ENCODE results near the gene FGFBP1. TPM values are rescaled to one million over a fixed set of nuclear protein-coding genes. Genes with fewer than 3 reads are reported as not detected.

The FGFBP1 gene
- polyA plus RNA-seq (ENCODE audit: insufficient read length in 10 of 10) = under 1 TPM in 4 of 10 donors, not detected in 6; 0.12 to 0.25 (median 0.19) TPM
- long read RNA-seq, donor 1 = 0 reads
- long read RNA-seq, donor 2 = 0 reads
- long read RNA-seq, donor 3 = 0 reads
- long read RNA-seq, donor 4 = 0 reads
- long read RNA-seq, donor 5 = 0 reads
- long read RNA-seq, donor 6 = 0 reads
- long read RNA-seq, donor 7 = 0 reads
- long read RNA-seq, donor 8 = 0 reads
- long read RNA-seq, donor 9 = 0 reads

DNA sequence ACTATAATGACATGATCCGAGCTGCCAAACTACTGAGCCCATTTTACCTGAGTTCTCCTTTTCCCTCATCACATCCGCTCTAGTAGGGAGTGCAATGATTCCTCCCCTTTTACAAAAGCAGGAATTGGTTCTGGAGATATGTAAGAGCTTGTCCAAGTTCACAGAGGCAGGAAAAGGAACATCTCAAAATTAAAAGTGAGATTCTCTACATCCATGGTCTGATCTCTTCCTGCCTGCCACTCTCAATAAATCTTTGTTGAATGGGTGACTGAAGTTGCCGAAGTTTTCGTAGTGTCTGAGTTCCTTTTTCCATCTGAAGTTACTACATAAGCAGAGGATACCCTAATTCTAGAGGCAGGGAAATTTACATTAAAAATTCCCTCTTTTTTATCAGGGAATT, at the start of gene FGFBP1:
FGFBP1 (minus strand) TSS at position 101 of the 400 bp plus-strand sequence. CDS start 2,108 bp downstream, outside the sequence.
- no peak for DNase-seq

GRCh38 chr4:15988222-15988621, 49.7 kb upstream of the FGFBP1 start:
- no peak for DNase-seq

GRCh38 chr4:15986907-15987306, 48.4 kb upstream of the FGFBP1 start:
- DNase-seq = no peak

DNA sequence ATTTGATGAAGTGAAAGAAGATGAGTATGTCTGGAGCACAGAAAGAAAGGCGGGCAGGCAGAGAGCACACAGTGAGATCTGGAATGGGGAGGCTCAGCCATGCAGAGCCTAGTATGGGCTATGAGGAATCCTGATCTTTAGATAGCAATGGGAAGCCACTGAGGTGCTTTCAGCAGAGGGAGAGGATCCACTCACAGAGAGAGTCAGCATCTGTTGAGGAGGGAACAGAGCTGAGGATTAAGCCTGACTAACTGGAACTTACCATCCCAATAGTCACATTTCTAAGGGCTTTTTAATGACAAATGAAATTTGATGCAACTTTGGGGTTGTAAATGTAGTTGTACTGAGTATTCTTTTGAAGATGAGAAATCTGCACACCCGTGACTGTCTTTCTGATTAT, 45.1 kb upstream of the FGFBP1 start:
- no peak for DNase-seq

DNA sequence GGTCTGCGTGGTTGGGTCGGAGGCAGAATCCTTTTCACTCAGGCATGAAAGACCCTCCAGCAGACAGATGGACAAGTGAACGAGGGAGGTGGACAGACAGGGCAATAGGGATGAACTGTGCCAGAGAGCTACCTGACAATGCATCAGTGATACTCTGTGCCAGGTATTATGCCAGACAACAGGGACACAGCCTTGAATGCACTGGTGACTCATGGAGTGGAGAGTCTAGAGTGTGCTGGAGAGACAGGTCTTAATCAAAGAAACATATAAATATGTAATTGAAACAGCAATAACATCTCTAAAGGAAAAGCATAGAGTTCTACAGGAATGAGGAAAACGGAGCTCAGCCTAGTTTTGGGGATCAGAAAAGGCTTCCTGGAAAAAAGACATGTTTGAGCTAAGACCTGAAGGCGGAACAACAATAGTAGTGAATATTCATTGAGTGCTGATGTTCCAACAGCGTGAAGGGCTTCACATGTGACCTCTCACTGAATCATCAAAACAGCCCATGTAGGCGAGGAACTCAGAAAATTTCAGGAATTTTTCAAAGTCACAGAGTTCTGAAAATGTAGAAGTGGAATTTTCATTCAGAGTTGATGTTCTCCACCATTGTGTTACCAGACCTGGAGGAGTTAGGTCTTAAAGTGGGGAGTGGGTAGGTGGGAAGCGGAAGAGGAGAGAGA, 44.4 kb upstream of the FGFBP1 start:
- DNase-seq = no peak

DNA sequence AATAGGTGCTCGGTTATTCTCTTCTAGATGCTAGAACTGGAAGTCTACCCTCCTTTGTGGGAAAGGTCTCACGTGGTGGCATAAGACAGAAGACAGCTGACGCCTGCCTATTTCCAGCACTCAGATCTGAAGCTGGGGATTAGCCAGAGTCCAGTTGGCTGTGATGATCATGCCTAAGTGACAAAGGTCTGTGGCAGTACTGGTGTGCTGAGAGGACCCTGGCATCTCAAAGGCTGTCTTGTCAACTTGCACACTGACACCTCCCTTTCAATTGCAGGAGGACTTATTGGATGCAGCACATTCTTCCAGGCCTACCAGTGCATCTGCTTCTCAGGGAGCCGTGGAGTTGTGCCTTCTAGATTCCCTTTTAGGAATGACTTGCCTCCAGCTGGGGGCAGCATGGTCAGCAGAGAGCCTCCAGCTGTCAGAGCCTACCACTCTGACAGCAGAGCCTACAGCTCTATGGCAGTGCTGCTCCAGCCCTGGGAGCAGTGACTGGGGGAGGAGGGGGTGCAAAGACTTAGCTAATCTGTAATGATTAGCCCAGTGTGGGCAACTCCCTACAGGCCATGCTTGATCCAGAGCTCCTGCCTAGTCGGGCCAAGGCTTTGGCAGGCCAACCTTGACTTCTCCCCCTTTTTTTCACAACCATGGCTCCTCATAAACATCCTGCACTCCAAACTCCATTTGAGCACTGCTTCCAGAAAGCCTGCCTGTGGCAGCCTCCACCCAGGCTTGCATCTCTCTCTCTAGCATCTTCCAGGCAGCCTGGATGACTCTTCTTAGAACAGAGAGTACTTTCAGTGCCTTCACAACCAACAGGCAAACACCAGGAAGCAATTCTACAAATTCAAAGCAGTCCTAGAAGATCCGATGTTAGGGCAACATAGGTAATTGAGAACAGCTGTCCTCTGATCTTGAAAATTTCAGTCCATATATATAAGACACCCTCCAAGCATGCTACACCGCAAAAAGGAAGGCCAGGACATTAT, 38.2 kb upstream of the FGFBP1 start:
- peak in 1 of 3 donors; percentile 23 for DNase-seq

DNA sequence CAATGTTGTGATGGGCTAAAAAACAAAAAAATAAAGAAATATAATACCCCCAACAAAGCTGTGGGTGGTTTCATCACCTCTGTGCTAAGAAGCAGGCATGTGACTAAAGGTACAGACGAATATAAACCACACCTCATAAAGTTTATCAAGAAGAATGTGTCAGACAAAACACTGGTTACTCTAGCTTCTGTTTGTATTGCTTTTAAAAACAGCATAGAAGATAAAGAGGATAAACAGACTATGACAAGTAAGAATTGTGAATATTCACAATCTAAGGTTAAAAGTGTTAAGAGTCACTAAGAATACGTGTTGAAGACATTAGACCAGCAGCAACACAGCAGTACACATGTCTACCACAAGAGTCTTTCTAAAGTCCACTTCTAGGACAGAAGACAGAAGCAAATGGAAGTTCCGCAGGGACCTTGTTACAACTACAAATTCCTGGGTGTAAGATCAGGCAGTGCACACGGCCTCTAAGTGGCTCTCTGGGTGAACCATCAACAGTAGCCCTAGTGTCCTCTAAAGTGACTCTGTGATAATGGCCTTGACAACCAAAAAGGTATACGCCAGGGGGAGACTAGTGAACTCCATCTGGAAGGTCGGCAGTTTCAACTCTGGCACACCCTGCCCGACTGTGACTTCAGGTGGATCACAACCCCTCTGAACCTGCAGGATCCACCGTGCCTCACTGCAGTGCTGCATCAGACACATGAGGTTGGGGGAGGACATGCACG, 32.7 kb upstream of the FGFBP1 start:
- no peak for DNase-seq

- no peak for DNase-seq
Measured at GRCh38 chr4:15968551-15969300, 30.2 kb upstream of the FGFBP1 start.

DNA sequence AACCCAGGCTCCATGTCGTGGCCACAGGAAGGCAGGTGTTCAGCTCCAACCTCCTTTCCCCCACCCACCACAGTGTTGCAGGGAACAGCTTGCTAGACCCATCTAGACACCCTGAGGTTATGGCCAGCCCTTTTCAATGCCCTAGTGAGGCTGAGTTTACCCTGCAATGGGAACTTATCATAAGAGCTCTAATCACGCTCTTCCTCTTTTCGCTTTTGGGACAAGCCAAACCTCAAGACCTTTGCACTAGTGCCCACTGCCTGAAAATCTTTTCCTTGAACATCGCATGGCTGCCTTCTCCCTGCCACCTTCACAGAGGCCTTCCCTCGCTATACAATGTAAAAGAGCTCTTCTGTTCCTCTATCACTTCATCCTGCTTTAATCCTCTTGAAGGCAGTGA, 26.8 kb upstream of the FGFBP1 start:
- no peak for DNase-seq

DNA sequence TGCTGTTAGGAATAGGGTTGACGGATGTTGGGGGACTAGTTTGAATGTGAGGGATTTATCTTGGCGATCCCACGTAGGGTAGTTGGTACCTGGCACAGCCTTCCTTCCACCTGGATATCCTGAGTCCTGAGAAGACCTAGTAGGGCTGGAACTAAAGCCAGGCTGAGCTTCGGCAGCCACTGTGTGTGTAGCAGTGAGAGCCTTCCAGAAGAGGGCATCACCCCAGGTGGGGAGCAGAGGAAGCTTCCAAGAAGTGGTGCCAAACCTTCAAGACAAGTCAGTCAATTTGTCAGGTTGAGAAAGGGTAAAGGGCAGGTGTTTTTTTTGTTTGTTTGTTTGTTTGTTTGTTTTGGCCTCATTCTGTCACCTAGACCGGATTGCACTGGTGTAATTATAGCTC, 25.6 kb upstream of the FGFBP1 start:
- no peak for DNase-seq

DNA sequence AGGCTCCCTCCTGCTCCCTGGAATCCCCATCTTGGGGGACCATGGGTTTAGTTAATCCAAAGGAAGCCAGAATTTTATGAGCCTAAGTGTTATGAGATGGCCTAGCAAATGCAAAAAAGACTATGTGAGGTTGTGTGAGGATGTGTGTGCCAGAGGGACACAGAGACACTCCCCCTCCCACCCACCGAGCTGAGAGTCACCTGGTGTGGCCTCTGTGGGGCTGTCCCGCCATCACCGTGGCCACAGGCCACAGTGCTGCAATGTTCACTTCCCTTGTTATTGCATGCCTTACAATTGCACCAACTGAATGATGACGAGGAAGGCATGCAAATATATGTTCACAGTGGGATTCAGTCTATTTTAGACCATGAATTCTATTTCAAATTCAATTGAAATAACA, 25.0 kb upstream of the FGFBP1 start:
- no peak for DNase-seq

DNA sequence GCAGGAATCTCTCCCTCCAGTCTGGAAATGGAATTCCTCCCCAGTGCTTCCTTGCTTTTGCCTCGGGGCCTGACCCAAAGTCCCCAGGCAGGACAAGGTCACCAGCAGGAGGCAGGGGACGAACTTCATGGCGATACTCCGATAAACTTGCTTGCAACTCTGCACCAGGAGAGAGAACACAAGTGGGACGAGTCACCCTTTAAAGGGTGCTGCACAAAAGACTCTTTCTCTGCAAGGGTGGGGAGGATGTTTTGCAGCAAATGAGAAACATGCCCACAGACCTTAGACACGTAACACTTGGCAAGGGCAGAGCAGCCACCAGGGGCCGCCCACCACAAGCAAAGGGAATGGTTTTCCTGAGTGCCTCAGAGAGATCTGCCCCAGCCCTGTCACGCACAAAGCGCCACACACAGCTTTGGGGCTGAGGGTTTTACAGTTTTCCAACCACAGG, 24.5 kb upstream of the FGFBP1 start, which contains the start of gene FGFBP2:
FGFBP2 (minus strand) TSS at position 175 of the 451 bp plus-strand sequence; CDS start at position 129, 46 bp downstream.
- peak in 2 of 3 donors; percentile 18 to 35 for DNase-seq

DNA sequence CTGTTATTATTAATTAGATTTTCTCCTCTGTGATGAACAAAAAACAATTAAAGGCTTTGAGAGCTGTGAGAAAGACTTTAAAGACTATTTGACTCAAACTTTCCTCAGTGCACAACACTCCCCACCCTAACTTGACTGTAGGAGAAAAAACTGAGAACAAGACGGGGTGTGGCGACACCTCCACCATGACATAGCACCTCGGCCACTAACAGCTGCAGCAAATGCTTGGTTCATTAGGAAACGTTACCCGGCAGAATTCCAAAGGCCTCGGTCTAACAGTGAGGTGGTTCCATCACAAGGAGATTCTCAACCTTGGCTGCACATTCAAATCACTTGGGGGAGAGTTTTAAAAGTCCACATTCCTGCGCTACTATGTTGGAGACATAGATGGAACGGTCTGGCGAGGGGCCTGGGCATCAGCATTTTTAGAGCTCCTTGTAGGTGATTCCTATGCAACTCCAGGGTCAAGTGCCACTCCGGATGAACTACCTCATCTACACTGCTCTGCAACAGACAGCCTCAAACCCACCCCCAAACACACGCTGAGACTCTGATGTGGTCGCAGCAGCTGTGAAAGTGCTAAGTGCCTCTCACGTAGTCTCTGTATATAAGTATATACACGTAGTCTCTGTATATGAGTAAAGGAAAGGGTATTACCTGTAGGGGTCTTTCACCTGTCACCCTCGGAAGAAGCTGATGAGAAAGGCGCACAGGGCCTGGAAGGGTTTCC, 23.4 kb upstream of the FGFBP1 start:
- peak in 1 of 3 donors; percentile 28 for DNase-seq

DNA sequence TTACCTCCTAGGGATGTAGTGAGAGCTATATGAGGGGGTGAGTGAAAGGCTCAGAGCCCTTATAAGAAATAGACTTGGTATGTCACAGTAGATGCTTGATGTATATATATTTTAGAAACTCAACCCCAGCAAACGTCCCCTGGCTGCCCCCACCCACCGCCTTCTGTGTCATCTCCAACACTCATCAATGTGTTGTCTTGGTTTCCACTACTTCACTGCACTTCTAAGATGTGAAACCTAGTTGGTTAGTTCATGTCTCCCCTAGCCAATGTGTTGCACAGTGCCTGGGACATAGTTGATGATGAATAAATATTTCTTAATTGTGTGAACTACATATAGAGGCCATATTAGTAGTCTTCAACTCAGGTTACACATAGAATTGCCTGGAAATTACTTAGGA, 20.0 kb upstream of the FGFBP1 start:
- DNase-seq = no peak

DNA sequence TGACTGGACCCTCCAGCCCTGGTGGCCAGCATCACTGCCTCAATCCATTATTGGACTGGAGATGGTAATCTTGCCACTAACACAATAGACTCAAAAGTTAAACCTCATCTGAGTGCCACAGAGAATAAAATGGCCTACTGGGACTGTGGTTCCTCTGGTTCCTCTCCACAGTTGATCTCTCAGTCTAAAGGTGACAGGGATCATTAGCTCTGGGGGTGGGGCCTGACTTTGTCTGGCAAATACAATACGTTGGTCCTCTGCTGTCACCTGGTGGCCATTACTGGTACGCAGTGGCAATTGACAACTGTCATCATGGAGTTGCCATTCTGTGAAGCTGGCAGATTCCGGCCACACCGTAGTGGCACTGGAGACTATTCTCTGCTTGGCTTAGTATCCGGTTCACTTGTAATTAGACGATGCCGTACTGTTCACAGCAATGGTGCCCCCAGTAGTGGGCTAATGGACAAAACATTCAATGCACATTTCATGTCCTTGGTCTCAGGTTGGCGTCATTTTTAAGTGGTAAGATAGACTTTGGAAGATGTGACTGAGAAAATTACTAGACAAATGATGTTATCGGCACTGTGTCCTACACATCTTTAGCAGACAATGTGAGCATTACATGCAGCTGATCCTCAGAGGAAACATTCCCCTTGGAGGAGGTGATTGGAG, 17.8 kb upstream of the FGFBP1 start:
- DNase-seq = peak; percentile 30 to 58 (median 34)

DNA sequence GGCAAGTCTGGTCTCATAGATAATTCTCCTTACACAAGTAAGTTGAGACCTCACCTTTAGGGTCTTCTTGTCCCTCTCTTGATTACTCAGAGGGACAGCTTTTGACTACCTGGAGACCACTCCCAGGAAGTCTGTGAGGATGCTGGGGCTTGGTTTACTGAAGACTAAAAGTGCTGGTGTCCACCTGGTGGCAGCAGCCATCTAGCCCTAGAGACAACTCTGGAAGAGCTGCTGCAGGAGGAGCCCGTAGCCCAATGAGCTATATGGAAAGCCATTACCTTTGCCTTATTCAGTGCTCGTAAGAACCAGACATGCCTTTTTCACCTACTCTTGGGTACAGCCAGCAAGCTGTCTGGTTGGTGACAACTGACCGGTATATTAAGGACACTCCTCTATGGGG, 17.1 kb upstream of the FGFBP1 start:
- DNase-seq = no peak

- no peak for DNase-seq
Measured at GRCh38 chr4:15953625-15954024, 15.1 kb upstream of the FGFBP1 start.

DNA sequence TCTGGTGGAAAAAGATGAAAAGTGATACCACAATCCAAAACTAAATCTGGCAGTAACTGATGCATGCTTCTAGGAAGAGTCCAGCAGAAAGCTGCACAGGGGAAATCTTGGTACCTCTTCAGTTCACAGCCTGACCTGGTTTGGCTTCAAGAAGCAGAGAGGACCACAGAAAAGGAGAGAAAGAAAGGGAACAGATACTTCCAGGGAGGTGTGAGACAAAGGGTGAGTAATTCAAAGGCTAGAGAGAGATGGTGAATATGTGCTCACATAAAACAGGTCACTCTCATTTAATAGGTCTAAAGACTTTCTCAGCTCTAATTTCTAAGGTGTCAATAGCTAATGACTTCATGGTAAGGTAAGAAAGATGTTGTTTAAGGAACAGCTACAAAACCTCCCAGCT, 13.2 kb upstream of the FGFBP1 start:
- DNase-seq = no peak

DNA sequence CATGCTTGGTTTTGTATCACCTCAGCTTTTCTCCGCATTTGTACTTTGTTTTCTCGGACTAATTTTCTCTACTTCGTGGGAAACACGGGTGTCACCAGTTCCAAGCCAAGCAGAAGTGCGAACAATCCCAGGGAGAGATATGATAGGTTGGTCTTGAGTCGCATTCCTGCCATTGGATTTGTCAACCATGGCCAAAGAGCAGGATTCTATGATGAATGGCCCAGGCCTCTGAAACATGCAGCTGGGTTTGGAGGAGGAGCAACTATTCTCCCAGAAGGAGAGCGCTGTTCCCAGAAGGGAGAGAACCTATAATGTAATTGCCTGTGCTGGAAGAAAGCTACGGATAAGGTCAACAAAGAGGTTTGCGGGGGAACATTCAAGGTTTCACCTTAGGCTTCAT, 10.3 kb upstream of the FGFBP1 start:
- no peak for DNase-seq

All from muscle of back (tissue), 13 donors.